ENCODE measurements around the gene GNG12. TPM values are rescaled to one million over a fixed set of nuclear protein-coding genes. Genes with fewer than 3 reads are reported as not detected.
"Not testable (repeated sequence)": the region's sequence is repeated elsewhere in the genome, so short reads cannot be mapped to it uniquely, and the experiment has no call there.

Gene GNG12
- total RNA-seq, 2 experiments from 2014 or later, result not detected

GRCh38 chr1:67733681-67734322 lies 99.5 kb downstream of the GNG12 start:
- Mint-ChIP-seq H3K9me3 (no peaks in the 10 kb centered on the region), H3K4me1 (ENCODE audit: low read depth) (peaks cover 26% of the 10 kb centered on the region), H3K4me3 (no peak overlapping the region), H3K27ac (no peak overlapping the region), H3K36me3 (ENCODE audit: low read depth) (no peaks in the 10 kb centered on the region), H3K27me3 (peaks cover 3% of the 10 kb centered on the region)
- no peak for TF ChIP-seq CTCF (IDR thresholded peaks at IDR 0.05)
- POLR2A ChIA-PET, result interaction anchor here (1.0 kb wide), 1 partner anchor 10 kb away, joined by 3 read pairs; no protein-coding TSS in a partner anchor
- DNase-seq (no peak), ATAC-seq (no peak)
- intact Hi-C loops (cut with micrococcal nuclease), result no loop called here
- CTCF ChIA-PET, result interaction anchor here (1.4 to 1.6 kb wide), 2 partner anchors 27 to 49 kb away, joined by 4 to 5 read pairs; partner anchors contain the start of gene GADD45A

GRCh38 chr1:67732750-67733151 lies 100.5 kb downstream of the GNG12 start:
- Mint-ChIP-seq H3K4me1 (ENCODE audit: low read depth) (peaks cover 26% of the 10 kb centered on the region), H3K27ac (no peak overlapping the region), H3K36me3 (ENCODE audit: low read depth) (no peaks in the 10 kb centered on the region), H3K4me3 (no peak overlapping the region), H3K9me3 (no peaks in the 10 kb centered on the region), H3K27me3 (peaks cover 3% of the 10 kb centered on the region)
- ATAC-seq (no peak), DNase-seq (no peak)
- CTCF ChIA-PET, result interaction anchor here (1.9 kb wide), 1 partner anchor 28 kb away, joined by 6 read pairs; no protein-coding TSS in a partner anchor
- TF ChIP-seq CTCF (IDR thresholded peaks at IDR 0.05), result no peak
- POLR2A ChIA-PET, result no interaction called here
- intact Hi-C loops (cut with micrococcal nuclease), result no loop called here

GRCh38 chr1:67731322-67731721 lies 101.9 kb downstream of the GNG12 start:
- POLR2A ChIA-PET, result no interaction called here

GRCh38 chr1:67730312-67730711 lies 103.0 kb downstream of the GNG12 start:
- CTCF ChIA-PET, result interaction anchor here (1.4 to 2.3 kb wide), 2 partner anchors 29 to 168 kb away, joined by 3 to 6 read pairs; no protein-coding TSS in a partner anchor
- POLR2A ChIA-PET, result interaction anchor here (1.1 kb wide), 1 partner anchor 44 kb away, joined by 3 read pairs; no protein-coding TSS in a partner anchor
- H3K36me3 Mint-ChIP-seq (ENCODE audit: low read depth); H3K27ac Mint-ChIP-seq; H3K9me3 Mint-ChIP-seq; ATAC-seq; H3K27me3 Mint-ChIP-seq; intact Hi-C loops (cut with micrococcal nuclease); DNase-seq; H3K4me3 Mint-ChIP-seq: not testable (repeated sequence)
- peaks cover 18% of the 10 kb centered on the region for H3K4me1 Mint-ChIP-seq (ENCODE audit: low read depth)

More at GRCh38 chr1:67731322-67731721, 101.9 kb downstream of the GNG12 start:
- TF ChIP-seq CTCF (IDR thresholded peaks at IDR 0.05), result no peak
- ATAC-seq, result no peak
- Mint-ChIP-seq H3K4me1 (ENCODE audit: low read depth) (peaks cover 22% of the 10 kb centered on the region), H3K36me3 (ENCODE audit: low read depth) (no peaks in the 10 kb centered on the region), H3K27me3 (peaks cover 3% of the 10 kb centered on the region), H3K4me3 (no peak overlapping the region), H3K9me3 (no peaks in the 10 kb centered on the region), H3K27ac (no peak overlapping the region)
- DNase-seq, result no peak
- intact Hi-C loops (cut with micrococcal nuclease), result no loop called here
- CTCF ChIA-PET, result interaction anchor here (1.0 to 2.3 kb wide), 5 partner anchors 28 to 196 kb away, joined by 3 to 6 read pairs (median 3); no protein-coding TSS in a partner anchor

- POLR2A ChIA-PET, result interaction anchor here (0.7 to 1.1 kb wide), 2 partner anchors 28 to 44 kb away, joined by 3 read pairs; no protein-coding TSS in a partner anchor
- peaks cover 3% of the 10 kb centered on the region for H3K27me3 Mint-ChIP-seq
- no peak for DNase-seq
- no peak for ATAC-seq
- H3K27ac Mint-ChIP-seq, result no peak overlapping the region
- no peaks in the 10 kb centered on the region for H3K9me3 Mint-ChIP-seq
- no peaks in the 10 kb centered on the region for H3K36me3 Mint-ChIP-seq (ENCODE audit: low read depth)
- intact Hi-C loops (cut with micrococcal nuclease), result no loop called here
- CTCF ChIA-PET, result interaction anchor here (0.6 kb wide), 1 partner anchor 168 kb away, joined by 3 read pairs; no protein-coding TSS in a partner anchor
- no peak for TF ChIP-seq CTCF (IDR thresholded peaks at IDR 0.05)
- H3K4me1 Mint-ChIP-seq (ENCODE audit: low read depth), result peaks cover 17% of the 10 kb centered on the region
- no peak overlapping the region for H3K4me3 Mint-ChIP-seq
These were observed 103.4 kb downstream of the GNG12 start for GRCh38 chr1:67729872-67730271.
